Amygdala (tissue), 56 donors: ENCODE measurements around the gene VANGL1.

Experiments
- DNase-seq, 56 donors: peaks; one replicate each; lab custom pipeline; 2025; lab: John Stamatoyannopoulos, UW

The VANGL1 gene

DNA sequence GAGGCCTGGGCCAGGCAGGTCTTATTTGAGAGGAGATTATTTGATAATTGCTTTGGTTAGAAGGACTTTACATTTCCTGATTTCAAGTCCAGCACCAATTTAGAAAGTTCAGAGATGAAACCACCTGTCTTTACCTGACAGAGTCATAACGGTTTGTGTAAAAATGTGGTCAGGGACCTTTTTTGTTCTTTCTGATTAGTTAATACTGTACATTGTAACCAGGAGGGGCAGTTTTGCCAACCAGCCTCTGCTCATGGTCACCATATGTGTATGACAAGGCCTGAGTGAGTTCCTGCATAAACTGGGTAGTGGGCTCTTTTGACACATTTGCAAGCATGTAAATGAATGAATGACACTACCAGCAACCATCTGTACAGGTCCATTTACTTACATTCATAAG, 55.8 kb downstream of the VANGL1 start:
- DNase-seq = no peak

DNA sequence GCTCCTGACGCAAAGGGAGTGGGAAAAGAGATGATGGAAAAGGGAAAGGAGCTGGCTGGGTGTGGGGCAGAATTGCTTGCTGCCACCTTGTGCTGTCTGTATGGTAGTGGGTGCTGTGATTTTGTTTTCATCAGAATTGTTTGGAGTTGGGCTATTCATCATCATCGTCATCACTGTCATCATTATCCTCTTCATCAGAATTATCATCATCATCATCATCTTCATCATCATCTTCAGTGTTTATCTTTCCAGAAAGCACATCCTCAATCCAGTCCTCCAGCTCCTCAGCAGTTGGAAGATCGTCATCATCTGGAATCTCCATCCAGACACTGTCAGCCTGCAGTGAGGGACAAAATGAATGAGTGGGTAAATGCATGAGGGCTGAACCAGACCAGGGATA, 59.3 kb downstream of the VANGL1 start:
- DNase-seq = no peak

DNA sequence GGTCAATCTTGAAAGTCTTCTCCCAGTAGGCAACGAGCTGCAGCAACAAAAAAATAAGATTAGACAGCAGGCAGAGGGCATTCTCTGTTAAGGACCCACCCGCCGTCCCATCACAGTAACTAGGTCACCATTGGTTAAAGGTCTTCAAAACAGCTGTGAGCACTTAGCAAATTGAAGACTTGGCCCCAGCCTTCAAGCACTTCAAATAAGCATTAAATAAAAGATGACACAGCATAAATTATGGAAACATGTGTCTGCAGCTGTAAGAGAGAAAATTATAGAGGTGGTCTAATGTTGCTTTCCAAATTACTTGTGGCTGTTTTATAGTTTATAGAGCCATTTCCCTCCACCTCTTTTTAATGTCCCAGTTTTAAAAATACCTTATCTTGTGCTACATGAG, 61.2 kb downstream of the VANGL1 start:
- DNase-seq = no peak

DNA sequence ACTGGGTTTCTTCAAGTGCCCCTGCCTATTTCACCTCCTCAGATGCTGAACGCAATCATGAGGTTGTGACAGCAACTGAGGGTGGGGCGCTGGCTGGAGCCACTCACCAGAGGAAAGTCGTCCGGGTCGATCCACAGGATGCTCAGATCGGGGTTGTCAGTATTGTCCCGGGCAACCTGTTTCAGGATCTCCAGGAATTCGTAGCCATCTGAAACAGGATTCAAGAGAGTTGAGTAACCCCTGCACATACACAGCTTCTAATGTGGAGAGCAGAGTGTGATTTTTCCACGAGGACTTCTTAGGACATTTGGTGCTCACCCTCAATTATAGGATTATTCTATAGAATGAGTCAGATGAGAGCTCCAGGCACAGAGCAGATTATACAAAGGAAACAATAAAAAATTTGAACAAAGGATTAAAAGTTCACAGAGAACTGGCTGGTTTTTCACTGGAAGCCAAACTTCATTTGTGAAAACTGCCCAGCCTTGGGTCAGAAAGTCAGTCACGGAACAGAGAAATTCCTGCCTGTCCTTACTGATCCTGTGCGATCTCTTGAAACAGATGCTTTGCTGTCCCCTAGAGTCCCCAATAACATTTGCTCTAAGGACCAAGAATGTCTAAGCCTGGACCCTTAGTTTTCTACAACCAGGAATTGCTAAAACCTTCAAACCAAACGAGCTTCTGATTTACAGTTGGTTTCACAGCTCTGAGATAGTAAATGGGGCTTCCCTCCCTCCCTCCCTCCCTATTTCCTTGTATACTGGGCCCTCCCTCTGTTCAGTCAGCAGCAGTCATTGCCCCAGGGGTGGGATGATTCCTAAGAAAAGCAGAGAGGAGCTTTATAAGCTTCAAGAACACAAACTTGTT, 63.5 kb downstream of the VANGL1 start:
- no peak for DNase-seq

DNA sequence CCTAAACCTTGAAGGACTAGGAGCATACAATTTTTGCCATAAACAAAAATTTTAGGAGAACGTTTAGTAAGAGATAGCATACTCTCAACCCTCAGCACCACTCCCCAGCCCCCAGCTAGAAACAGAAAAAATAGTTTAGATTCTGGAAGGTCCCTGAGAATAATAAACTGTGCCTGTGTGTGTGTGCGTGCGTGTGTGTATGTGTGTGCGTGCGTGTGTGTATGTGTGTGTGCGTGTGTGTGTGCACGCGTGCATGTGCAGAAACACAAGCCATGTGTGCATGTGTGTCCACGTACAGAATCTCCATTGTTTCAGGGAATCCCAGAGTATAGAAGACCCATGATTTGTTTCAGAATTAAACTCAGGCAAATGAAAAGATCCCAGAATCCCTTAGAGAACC, 64.2 kb downstream of the VANGL1 start:
- DNase-seq = no peak

DNA sequence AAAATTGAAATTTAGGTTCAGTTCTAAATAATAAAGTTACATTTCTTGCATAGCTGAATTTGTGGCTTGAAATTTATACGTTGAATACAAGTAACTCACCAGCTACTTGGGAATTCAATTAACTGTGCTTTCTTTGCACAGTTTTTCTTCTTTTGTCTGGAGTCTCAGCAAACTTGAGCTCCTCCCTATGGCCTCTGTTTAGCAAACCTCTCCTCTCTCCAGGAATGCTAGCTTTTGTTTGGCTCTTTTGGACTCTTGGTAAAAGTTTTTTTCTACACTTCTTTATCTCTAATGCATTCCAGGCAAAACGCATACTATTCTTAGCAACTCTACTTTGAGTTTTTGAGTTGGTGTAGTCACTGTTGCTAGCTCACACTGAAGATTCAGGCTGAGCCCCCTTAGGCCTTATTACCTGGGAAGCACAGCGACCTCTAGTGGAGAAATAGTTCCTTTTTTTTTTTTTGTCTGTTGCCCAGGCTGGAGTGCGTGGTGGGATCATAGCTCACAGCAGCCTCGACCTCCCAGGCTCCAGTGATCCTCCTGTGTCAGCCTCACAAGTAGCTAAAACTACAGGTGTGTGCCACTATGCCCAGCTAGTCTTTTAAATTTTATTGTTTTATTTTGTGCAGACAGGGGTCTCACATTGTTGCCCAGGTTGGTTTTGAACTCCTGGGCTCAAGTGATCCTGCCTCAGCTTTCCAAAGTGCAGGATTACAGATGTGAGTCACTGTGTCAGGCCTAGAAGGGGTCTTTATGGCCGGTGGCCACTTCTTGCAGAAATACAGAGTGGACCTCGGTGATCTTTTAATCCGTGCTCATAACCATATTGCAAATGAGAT, 65.0 kb downstream of the VANGL1 start:
- DNase-seq = no peak

DNA sequence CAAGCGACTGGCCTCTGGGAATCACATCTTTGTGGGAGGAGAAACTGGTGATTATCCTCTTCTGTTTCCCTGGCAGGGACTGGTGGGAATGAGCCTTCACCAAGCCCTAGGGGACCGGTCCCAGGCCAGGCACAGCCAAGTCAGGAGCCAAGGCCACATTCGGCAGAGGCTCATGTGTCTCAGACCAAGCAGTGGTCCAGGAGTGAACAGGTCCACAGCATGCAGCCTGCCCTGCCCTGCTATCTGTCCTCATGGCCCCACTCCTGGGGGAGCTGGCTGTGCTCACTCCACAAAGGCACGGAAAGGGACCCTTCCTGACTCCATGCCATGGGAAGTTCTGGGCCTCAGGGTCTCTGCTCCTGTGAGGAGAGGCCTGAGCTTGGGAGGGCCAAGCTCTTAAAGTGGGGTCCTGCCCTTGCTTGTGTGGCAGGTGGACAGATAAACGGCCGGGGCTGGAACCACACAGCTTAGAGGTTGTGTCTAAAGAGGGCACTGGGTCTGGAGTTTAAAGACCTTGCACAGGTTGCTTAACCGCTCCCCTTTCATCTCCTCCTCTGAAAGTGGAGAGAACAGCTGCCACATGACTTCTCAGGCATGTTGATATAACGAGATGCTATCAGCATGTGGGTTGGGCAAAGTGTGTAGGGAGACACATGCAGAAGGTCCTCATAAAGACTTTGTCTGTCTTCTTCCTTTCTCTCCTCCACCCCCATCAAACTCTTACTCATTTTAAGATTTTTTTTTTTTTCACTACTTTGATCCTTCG, 69.3 kb downstream of the VANGL1 start:
- DNase-seq = no peak

DNA sequence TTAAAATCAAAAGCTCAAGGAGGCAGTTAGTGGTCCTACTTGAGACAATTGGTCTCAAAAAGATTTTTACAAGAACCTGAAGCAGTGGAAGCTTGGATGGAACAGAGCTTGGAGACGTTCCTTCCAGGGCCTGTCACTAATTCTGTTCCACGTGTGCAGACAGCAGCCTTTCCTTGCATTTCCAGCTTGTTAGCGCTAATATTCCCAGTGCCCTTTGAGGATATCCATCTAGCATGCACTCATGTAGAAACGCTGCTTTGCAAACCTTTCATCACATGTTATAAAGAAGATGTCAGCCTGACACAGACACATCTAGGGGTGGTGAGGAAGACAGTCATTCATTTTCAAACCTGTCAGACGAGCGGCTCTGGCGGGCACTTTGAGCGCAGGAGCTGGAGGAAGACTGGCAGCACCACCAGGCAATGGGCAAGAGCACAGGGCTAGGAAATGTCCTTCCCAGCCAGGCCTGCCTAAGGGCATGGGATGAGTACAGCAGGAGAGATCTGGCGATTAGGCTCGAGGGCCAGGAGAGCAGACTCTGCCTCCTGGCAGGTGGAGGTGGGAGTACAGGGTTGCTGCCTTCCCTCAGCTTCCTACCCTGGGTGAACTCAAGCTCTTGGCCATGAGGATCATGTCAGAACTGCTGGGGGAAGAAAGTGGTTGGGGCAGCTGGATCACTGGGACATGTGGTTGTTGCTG, 71.3 kb downstream of the VANGL1 start:
- no peak for DNase-seq

DNA sequence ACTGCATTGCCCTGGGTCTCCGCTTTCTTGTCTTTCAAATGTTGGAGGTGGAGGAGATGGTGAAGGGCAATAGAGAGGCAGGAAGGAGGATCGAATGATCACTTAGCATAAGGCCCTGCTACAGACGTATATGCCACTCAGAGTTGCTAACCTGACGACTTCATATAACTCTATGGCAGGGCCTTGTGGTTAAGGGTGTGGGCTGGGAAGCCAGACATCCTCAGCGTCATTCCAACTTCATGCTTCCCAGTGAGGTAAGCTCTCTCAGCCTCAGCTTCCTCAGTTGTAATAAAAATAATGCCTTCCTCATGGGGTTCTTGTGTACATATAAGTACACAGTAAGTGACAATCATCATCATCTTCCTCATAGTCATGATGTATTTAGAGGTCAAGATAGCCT, 72.1 kb downstream of the VANGL1 start:
- no peak for DNase-seq

DNA sequence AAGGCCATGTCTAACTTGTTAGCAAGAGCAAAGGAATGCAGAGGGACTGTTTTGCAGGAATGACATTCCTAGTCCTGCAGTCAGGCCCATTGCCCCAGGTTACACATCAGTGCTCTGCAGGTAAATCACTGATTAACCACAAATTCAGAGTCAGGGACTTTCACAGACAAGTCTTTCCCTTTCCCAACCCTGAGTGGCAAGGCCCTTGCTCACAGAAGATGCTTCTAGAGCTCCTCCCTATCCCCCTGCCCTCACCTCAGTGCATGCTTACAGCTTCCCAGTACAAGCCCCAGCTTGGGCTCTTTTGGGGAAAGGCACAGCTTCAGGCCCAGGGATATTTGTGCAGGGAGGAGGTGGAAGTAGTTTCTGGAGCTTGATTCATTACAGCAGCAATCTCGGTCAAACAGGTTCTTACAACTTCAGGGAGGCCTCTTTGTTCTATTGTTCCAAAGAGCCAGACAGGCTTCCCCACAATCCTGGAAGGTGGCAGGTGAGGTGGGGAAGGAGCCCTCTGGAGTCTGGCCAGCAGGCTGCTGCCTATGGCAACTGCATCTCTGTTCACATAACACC, 72.9 kb downstream of the VANGL1 start:
- DNase-seq = no peak

DNA sequence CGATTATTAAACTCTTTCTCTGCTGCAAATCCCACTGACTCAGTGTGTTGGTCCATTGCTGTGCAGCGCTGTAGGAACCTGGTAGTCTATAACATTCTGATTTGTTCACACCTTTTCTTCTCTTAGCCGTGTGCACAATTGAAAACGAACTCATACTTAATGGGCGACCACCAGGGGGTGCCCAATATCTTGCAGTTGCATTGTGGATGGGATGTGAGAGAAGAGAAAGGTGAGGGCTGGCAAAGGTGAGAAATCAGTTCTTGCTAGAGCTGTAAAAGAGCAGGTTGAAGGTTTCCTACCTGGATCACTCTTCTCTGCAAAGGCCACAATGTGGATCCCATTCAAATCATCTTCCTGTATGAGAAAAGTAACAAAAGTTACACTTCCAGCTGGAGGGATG, 75.8 kb downstream of the VANGL1 start:
- DNase-seq = peak in 10 of 56 donors; percentile 2 to 54 (median 14)

DNA sequence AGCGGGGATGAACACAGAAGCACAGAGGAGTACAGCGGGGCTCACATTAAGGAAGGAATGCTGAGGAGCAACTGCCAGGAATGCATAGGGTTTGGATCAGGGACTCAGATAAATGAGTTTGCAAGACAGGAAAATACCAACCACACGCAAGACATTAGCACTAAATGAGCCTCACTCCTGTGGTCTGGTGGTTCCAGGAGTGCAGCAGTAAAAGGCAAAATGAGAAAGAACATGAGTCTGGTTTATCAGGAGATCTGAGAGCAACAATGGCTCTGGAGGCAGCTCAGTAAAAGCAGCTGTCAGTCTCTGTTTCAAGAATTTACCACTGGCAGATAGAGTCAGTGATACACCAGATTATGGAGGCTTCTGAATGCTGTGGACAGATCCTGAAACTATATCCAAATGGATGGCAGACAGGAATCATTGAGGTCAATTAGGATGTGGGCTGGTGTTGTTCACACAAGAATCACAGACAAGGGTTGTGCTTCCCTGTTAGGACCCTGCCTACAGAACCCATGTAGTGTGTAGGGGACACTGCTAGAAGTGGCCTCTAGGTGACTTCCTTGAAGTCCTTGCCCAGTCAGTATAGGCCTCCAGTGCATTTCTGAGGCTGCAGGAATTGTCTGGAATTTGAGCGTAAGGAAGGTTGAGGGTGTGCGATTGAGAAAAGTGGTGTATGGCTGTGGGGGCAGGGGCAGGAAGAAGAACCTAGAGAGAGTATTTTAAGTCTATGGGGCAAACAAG, 76.4 kb downstream of the VANGL1 start:
- no peak for DNase-seq

DNA sequence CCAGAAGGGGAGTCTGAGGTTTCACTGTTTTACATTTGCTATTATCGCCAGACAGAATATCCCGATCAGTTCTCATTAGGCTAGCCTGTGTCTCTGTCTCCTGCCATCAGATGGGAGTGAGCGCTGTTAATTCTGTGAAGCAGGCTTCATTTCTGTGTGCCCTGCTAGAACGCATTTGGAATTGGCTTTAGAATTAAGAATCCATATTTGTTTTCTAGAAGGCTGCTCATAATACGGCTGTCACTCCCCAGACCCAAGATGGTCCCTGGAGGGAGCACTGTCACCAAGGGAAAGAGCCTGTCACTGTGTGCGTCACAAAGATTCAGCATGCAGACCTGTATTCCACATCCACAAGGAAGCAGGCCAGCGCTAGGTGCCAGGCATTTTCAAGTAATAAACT, 77.5 kb downstream of the VANGL1 start:
- DNase-seq = no peak

DNA sequence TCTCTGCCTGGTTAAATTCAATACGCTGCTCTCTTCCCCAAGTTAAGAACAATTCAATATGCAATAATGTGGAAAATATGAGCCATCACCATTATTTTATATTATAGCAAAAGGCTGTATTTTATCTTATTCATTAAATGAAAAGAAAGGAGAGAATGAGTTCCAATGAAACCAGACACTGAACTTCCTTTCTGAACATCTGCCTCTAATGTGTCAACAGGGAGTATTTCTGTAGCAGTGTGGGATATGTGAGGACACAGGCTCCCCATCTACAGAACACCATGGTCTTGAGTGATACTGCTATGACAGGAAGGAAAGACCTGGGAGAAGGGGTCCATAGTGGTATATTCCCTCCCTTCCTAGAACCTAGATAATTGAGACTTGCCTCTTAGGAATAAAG, 80.5 kb downstream of the VANGL1 start:
- no peak for DNase-seq

DNA sequence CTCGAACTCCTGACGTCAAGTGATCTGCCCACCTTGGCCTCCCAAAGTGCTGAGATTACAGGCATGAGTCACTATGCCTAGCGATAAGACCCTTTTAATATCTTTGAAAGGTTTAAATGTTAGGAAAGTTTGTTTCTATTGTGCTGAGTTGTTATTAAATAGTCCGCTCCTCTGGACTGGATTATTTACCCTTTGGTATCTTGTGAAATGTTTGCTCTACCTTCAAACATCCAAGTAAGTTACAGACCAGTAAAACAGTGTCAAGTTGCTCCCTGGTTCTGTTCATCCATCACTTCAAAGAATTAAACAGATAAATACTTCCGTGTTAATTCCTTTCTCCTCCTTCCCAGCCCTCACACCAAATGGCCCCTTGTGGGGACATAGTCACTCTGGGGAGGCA, 82.0 kb downstream of the VANGL1 start:
- no peak for DNase-seq

DNA sequence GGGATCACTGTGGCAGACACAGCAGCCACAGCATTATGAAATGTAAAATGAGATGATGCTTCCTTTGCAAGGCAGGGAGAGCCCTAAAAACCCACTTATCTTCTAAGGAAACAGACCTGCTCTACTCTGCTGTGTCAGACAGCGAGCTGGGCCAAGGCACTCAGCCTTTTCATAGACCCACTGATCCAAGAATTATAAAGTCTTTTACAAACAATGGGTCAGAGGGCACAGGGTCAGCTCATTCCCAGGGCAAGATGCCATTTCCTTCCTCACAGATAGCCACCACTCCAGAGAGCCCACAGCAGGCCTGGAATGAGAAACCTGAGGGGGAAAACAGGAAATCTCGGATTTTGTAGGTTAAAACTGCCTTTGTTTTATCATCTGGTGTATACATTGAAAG, 83.8 kb downstream of the VANGL1 start:
- DNase-seq = no peak

DNA sequence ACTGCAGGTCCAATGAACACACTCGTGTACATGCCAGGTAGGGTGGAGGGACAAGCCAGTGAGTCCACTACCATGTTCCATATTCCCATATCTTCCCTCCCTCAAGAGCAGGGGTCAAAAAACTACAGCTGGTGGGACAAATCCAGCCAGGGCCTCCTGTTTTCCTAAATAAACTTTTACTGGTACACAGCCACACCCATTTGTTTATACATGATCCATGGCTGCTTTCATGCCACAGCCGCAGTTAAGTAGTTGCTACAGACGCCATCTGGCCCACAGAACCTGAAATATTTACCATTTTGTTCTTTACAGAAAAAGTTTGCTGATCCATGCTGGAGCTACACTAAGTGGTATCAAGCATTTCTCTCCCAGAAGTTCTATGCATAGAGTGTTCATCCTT, 84.4 kb downstream of the VANGL1 start:
- no peak for DNase-seq

DNA sequence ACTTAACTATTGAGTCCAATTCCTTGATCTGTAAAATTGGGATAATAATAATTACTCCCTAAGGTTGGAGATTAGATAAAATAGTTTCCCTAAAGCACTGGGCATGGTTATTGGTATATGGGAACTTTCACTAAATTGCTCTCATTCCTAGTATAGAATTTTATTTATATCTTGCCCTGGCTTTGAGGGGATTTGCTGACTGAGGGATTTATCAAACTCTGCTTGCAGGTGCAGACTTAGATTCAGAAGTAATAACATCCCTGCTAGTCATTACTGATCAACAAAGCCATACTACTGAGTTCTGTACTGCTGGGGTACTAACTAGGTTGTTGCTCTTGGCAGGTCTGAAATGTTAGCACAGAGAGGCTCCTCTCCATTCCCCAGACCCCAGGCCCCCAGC, 84.8 kb downstream of the VANGL1 start:
- DNase-seq = no peak

DNA sequence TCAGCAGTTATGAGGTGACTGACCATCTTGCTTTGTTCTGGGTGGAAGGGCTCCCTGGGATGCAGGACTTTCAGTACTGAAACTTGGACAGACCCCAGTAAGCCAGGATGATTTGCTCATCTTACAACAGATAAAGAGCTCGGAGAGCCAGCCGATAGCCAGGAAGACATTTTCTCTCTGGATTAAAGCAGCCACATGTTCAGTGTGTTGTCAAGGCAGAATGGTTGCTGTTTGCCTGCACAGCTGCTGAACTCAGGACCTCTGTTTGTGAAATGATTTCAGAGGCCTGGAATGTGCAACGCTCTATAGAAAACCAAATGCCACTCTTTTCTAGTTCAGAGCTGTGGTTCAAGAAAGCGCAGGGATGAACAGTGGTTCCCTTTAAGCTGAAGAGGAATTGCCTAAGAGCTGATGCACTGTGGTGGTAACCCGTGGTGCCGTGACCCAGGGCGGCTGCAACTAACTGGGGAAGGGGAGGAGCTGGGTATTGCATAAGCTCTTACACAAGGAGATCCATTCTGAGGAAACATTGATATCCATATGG, 86.0 kb downstream of the VANGL1 start:
- no peak for DNase-seq
